ENCODE data around the gene CA10. TPM values are rescaled to one million over a fixed set of nuclear protein-coding genes. Genes with fewer than 3 reads are reported as not detected.

Gene CA10
- total RNA-seq, 4 donors from 2014 or later, result not detected

GRCh38 chr17:52049051-52049450 lies 109.5 kb downstream of the CA10 start:
- no peak for TF ChIP-seq CTCF (IDR thresholded peaks at IDR 0.05; ENCODE audit: low read depth)

- no peak for TF ChIP-seq CTCF (IDR thresholded peaks at IDR 0.05; ENCODE audit: low read depth)
These were observed 110.2 kb downstream of the CA10 start for GRCh38 chr17:52048137-52048898.

GRCh38 chr17:52047086-52047485 lies 111.4 kb downstream of the CA10 start:
- TF ChIP-seq CTCF (IDR thresholded peaks at IDR 0.05; ENCODE audit: low read depth), result no peak

- no peak for TF ChIP-seq CTCF (IDR thresholded peaks at IDR 0.05; ENCODE audit: low read depth)
These were observed 117.3 kb downstream of the CA10 start for GRCh38 chr17:52041123-52041617.

GRCh38 chr17:52036416-52036815 lies 122.1 kb downstream of the CA10 start:
- no peak for TF ChIP-seq CTCF (IDR thresholded peaks at IDR 0.05; ENCODE audit: low read depth)

GRCh38 chr17:52035336-52035915 lies 123.1 kb downstream of the CA10 start:
- no peak for TF ChIP-seq CTCF (IDR thresholded peaks at IDR 0.05; ENCODE audit: low read depth)

- TF ChIP-seq CTCF (IDR thresholded peaks at IDR 0.05; ENCODE audit: low read depth), result no peak
These were observed 126.1 kb downstream of the CA10 start for GRCh38 chr17:52032454-52032853.

Measured in subcutaneous adipose tissue (tissue), 4 donors.